HG02623 (cell line): ENCODE results near the gene ELL.
A peak's percentile ranks its signal among the peaks of the same experiment; 100 is the strongest.

Source experiments
- ATAC-seq: cut with Tn5 transposase; IDR thresholded peaks from one replicate; pipeline ENCODE4 v1.9.1; 2021; ENCODE audit warnings: moderate library complexity; ENCODE audit not compliant: unreplicated experiment

Gene ELL

DNA sequence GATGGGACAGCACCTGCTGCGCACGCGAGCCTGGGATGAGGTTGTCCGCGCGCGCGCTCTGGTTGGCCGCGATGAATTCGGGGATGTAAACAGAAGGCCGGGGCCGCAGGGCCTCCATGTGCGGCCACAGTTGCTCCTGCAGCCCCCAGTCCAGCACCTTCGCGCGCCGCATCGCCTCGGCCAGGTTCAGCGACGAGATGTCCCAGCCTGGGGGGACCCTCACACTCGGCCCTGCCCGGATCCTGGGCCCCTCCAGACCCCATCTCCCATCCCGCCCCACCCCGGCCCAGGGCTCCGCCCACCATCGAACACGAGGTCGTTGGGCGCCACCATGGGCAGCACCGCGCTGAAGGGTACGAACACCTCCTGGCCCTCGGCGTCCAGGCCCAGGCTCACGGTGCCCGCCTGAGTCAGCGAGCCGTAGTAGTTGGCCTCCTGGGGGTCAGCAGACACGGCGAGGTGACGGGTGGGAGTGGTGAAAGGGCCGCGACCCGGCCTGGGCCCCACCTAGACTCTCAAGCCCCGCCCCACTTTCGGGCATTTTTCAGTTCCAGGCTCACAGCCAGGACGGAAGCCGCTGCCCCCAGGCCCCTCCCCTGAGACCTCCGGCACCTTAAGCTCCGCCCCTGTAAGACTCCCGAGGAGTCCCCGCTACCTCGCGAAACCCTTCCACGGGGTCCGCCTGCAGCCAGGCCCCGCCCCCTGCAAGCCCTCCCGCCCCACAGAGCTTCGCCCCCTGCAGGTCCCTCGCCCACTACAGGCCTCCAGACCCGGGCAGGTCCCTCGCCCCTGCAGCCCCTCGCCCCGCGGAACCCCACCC lies 85.0 kb downstream of the ELL start:
- ATAC-seq: no peak

DNA sequence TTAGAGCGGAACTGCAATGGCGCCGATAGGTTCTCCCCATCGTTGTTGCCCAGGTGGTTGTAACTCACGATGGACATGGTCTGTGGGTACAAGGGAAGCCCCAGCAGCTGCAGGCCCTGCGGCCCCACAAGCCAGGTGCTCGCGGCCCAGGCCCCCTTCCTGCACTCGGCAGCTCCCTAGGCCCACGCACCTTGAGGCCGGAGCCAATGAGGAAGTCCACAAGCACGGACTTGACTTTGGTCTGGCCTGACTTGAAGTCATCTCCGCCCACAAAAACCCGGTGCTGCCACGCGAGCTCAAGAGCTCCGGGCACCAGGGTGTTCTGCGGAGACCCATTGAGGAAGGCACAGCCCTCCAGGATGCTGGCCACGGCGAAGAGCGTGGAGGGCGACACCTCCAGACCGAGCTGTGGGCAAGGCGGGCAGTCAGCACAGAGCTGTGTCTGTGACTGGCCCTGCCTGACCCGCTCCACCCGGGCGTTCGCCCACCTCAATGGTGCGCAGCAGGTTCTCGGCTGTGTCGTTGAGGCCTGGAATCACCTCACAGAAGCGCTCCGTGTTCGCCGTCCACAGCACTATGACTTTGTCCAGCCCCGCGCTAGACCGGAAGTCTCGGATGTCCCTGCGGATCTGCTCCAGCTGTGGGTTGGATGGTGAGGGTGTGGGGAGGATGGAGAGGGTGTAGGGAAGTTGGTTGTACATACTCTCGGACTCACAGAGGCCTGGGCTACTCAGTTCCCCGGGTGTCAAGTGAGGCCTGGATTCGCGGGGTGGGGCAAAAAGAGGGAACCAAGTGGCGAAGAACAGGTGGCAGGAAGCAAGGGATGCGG lies 85.8 kb downstream of the ELL start:
- ATAC-seq: no peak

DNA sequence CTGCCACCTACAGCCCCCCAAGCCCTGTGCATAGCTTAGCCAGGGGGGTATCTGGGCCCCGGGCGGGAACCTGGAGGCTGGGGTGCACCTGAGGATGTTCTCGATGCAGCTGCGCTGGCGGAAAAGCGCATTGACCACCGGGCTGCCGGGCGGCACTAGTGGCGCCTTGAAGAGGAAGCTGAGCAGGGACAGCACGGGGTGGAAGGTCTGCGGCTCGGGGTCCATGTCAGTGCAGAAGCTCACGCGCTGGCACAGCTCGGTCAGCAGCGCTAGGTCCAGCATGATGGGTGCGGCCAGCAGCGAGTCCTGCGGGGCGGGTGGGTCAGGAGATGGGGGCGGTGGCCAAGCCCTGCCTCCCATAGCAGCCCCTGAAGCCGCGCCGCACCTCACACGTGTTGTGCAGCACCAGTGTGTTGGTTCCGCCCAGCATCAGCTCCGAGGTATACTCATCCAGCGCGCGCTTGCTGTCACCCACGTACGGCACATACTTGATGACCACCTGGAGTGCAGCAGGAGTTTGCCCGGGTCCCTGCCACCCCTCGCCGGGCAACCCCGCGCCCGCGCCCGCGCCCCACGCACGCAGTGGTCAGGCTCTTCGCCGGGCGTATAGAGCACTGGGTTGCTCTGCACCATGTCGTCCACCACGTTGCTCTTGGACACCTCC lies 86.6 kb downstream of the ELL start:
- ATAC-seq: no peak

DNA sequence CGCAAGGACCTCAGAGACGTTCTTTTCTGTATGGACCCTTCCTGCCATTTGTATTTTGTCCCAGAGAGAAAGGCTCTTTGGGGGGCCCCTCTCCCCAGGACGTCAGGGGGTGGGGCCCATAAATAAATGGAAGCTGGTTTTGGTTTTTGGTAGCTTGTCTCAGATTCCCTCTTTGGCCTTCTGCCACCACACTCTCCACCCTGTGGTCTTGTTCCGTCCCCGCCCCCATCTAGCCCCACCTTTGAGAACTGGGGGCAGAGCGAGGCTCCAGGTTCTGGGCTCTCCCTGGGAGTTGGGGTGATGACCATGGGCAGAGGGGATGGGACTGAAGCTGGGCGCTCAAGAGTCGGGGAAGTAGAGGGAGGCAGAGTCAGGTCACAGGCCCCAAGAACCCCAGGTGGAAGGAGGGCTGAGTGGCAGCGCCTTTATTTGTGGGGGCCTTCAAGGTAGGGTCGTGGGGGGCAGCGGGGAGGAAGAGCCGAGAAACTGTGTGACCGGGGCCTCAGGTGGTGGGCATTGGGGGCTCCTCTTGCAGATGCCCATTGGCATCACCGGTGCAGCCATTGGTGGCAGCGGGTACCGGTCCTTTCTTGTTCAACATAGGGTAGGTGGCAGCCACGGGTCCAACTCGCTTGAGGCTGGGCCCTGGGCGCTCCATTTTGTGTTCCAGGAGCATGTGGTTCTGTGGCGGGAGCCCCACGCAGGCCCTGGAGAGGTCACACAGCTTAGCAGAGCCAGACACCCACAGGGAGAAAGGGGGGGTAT lies 87.3 kb downstream of the ELL start:
- ATAC-seq: no peak

DNA sequence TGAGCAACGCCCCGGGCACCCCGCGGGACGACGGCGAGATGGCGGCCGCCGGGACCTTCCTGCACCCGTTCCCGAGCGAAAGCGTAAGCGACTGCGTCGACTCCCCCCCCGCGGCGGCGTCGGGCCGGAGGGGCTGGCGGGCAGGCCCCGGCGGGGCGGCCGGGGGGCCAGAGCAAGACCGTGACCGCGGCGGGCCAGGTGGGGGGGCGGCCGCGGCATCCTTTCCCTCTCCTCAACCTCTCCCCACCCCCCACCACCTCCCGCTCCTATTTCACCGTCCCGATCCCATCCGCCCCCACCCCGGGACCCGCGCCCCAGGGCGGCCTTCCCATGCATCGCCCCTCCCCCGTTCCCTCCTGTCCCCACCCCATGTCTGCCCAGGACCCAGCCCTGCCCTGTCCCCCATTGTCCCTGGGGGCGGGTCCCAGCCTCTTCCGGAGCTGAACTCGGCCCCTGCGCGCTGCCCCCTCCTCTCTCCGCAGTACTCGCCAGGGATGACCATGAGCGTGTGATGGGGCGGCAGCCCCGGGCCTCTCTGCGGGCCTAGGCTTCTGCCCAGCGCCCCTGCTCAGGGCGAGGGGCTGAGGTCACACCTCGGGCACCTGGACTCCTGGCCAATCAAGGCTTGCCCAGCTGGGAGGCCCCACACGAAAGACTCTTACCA lies 88.0 kb downstream of the ELL start:
- no peak for ATAC-seq

DNA sequence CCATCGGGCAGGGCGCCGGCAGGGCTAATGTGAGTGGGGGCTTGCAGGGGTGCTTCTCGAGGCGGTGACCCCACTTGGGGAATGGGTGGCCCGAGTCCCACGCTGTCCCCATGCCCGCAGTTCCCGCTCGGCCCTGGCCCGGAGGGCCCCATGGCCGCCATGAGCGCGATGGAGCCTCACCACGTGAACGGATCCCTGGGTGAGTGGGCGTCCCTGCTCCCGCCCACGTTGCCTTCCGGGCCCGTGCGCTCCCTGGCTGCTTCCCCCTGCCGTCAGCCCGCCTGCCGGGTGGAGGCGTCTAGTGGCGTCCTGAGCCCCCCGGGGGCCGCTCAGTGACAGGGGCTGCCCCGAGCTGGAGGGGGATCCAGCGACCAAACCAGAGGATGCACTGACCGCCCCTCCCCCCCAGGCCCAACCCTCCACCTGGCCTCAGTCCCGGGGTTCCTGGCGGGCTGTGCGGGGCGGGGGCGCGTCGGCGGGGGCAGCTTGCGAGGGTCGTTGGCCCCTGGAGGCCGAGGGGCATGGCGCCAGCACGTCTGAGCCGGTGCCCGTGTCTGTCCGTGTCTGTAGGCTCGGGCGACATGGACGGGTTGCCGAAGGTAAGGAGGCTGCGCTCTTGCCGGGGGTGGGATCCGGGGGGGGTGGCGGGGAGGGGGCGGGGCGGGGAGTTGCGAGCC lies 88.7 kb downstream of the ELL start:
- ATAC-seq: no peak

DNA sequence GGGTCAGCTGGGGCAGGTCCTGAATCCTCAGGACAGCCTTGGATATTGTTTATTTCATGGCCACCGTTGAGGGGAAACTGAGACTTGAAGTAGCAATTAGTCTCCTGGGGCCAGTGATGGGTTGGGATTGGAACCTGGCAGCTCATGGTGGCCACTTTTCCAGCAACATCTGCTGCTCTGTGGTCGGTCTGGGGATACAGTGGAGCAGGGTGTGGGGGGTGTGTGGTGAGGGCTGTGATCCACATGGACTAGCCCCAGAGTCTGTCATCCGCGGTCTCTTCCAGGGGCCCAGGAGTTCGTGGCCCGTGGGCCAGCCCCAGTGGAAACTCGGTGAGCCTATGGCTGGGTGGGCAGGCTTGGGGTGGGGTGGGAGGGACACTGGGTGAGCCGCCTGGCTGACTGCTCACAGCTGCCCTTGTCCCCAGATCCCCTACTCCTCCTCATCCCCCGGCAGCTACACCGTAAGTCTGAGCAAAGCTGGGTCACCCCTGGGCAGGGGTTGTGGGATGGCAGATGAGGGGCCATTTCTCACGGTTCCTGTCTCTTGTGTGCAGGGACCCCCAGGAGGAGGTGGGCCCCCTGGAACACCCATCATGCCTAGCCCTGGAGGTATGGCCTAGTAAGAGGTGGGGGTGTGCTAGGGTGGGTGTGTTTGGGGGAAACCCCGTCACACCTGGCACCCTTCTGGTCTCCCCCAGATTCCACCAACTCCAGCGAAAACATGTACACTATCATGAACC lies 89.4 kb downstream of the ELL start:
- no peak for ATAC-seq

DNA sequence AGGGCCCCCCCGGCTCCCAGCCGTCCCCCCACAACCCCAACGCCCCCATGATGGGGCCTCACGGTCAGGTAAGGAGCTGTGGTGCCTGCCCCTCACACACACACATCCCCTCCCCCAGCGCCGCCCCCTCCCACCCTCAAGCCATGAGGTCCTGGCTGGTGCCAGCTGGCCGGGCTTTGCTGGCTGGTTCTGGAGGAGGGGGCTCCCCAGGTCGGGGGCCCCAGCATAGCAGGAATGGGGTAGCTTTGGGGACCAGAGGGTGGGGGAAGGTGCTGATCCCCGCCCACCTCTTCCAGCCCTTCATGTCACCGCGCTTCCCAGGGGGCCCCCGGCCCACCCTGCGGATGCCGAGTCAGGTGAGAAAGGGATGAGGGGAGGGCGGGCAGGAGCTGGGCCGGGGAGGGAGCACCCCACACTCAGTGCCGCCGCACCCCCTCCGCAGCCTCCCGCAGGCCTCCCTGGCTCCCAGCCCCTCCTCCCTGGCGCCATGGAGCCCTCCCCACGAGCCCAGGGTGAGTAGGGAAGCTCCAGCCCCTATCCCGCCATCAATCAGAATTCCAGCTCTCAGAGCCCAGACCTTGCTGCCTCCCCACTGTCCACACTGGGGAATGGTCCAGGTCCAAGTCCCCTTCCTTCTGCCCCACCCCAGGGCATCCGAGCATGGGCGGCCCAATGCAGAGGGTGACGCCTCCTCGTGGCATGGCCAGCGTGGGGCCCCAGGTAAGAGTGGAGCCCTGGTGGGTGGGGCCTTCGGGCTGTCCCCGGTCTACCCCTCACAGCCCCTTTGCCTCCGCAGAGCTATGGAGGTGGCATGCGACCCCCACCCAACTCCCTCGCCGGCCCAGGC lies 90.3 kb downstream of the ELL start:
- ATAC-seq: no peak

DNA sequence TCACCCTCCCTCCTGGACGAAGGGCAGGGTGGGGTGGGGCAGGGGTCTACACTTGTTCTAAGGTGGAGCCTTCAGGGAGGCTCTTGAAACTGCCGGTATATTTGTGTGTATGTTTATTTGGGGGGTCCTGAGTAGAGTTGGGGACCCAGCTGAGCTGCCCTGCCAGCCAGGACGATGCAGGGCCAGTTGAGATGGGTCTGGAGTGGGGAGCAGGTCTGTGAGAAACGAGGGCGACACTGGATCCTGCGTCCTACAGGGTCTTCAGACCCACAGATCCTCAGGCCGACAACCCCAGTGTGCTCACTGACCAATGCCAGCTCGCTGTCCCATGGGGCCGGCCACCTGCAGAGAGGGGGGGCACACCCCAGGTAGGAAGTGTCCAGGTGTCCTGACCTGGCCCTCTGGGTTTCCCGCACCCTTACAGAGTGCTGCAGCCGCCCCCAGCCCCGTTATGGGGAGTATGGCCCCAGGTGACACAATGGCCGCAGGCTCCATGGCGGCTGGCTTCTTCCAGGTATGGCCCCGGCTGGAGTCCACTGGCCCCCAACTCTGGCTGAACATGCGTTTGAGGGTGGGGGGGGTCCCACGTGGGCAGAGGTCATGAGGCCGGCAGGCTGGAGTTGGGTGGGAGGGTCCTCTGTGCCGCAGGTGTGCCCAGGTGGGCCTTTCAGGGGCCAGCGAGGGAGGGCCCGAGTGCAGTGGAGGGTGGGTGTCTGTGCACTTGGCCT lies 91.3 kb downstream of the ELL start:
- ATAC-seq: no peak

DNA sequence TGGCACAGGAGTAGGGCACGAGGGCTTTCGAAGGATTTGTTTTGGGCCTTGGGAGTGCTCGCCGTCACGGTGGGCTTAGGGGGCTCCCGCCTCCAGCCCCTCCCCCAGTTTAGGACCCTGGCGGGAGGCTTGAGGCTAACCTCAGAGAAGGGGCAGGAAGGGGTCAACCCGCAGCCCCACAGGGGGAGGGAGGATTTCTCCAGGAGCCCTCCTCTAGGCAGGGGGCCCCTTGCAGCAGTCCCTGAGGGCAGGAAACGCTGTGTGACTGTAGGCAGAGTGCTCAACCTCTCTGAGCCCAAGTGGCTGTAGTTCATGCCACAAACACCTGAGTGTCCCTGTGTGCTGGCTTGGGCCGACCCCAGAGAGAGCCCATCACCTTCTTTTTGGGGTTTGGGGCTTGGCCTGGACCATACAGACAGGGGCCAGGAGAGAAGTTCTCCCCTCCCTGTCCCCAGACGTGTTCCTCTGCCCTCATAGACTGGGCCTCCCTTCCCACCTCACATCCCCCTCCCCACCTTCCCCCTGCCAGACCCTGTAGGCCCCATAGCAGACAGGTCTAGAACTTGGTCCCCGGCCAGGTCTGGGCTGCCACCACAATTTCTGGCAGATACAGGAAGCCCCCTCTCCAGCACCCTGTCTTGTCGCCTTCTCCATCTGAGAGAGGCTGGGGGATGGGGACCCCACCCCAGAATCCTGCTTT lies 92.0 kb downstream of the ELL start:
- ATAC-seq: no peak

DNA sequence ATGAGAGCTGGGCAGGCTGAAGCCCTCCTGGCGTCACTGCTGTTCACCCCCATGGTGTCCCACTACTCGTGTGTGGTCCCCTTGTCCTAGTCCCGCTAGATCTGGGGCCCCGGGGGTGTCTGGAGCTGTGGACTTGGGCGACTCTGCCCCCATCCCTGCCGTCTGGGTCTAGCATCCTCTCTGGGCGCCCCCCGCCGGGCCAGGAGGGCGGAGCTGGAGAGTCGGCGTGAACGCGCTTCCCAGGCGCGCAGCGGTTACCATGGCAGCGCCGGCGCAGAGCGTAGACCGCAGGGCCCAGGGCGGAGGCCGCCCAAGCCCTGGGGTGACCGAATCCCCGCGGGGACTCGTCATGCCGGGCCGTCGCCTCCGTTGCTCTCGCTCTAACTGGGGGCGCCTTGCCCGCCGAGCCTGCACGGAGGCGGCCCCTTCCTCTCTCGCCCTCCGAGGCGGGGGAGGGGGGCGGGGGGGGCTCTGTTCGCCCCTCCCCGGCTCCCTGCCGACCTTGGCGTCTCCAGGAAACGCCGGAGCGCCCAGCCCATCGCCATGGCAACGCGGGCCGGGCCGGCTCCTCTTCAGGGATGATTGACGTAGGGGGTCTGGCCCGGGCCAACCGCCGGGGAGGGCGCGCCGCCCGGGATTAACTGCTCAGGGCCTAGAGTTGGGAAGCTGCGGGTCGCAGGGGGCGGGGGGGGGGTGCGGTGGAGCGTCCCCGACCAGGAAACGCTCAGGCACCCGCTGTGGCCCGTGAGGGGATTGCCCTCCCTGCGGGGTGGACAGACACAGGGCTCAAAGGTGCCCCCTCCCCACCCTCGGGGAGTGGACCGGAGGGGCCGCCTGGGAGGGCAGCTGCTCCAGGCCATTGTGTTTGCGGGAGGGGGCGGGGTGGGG lies 92.8 kb downstream of the ELL start:
- peak; percentile 62 for ATAC-seq

DNA sequence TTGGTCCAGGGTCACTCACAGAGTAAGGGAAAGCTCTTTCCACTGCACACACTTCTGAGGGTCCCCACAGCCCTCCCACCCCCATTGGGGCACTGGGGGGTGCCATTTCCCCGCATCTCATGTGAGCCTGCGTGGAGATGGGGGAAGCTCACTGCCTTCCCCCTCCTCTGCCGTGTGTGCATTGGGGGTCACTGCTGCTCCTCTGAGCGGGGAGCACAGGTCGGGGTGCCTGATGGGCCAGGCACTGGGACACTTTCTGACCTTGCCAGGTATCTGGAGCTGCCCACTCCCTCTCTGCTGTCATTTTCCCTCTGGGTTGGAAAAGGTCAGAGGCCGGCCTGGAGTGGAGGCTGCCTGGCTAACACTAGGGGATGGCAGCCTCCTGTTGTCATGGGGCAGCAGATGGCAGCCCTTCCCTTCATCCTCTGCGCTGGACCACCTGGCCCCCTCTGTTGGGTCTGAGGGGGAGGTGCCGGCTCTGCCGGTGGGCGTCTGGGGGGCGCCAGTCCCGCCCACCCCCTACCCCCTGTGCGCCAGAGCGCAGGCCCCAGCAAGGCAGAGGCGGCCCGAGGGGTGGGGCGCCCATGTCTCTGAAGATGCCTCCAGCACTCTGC lies 93.6 kb downstream of the ELL start:
- ATAC-seq: no peak

DNA sequence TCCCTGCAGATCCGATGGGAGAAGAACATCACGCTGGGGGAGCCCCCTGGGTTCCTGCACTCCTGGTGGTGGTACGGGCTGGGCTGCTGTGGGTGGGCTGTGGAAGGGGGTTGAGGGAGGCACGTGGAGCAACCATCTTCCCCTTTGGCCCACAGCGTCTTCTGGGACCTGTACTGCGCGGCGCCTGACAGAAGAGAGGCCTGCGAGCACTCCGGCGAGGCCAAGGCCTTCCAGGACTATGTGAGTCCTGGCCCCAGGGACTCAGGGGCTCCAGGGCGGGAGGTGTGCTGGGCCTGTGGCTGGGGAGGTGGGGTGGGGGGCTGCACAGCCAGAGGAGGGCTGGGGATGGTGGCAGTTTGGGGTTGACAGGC lies 94.1 kb downstream of the ELL start:
- ATAC-seq: no peak

DNA sequence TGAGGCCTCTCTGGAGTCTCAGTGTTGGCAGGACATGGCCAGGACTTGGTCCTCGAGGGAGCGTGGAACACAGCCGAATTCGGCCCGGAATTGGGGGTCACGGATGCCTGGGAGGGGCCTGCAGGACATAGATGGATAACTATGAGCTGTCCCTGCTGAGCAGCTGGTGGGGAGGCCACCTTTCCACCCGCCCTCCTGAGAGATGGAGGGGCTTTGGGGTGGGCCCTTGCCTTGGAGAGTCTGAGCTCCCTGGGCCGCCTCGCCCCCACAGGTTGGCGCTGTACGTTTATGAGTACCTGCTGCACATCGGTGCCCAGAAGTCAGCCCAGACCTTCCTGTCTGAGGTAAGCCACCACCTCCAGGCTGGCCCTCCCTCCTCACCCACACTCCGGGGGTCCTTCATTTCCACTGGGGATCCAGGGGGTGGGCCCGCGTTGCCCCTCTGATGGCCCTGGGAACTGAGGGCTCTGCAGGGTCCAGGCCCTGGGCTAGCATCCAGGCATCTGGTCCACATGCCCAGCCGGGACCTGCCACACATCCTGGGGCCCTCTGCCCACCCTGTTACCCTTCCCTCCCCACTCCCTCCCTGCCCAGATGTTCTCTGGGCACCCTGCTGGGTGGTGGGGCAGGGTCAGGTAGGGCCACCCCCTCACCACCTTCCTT lies 94.7 kb downstream of the ELL start:
- no peak for ATAC-seq

DNA sequence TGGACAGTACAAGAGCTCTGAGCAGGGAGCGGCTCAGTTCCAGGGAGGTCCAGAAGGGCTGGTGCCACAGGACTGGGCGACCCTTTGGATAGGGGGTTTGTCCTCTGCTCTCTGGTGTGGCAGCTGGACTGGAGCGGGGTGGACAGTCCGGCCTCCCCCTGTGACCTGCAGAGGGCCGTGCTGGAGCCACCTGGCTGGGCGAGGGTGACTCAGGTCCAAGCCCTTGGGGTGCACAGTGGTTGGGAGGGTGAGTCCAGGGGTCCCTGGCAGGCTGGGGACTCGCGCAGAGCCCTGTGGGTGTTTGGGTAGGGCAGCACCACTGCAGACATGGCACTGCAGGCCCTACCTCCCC lies 95.5 kb downstream of the ELL start:
- ATAC-seq: no peak
